Liver (tissue), 9 donors: Measurements from ENCODE around the gene LHX6. TPM values are rescaled to one million over a fixed set of nuclear protein-coding genes. Genes with fewer than 3 reads are reported as not detected.

Experiments used
- DNase-seq: peaks from one replicate; pipeline ENCODE4 v3.0.0-alpha.2; 2017; ENCODE audit warnings: low spot score
- H3K27ac ChIP-seq, 2 donors: one replicate each; pipeline ENCODE4 v1.7.0; 2013; ENCODE audit warnings: inconsistent platforms in 2 of 2, low read length in 2 of 2, control low read depth in 1 of 2, low read depth in 1 of 2, mild to moderate bottlenecking in 1 of 2
- H3K27me3 ChIP-seq, 4 donors: one replicate each; pipeline versions ENCODE4 v1.6.1 to v1.7.0; 2013; ENCODE audit warnings: low read length in 3 of 4, inconsistent platforms in 1 of 4, mild to moderate bottlenecking in 1 of 4, moderate library complexity in 1 of 4; ENCODE audit not compliant: control insufficient read depth in 4 of 4, insufficient read depth in 4 of 4
- H3K36me3 ChIP-seq, 4 donors: one replicate each; pipeline versions ENCODE4 v1.6.1 to v1.7.0; 2013; ENCODE audit warnings: low read length in 3 of 4, mild to moderate bottlenecking in 3 of 4, low read depth in 1 of 4, moderate library complexity in 1 of 4; ENCODE audit not compliant: control insufficient read depth in 4 of 4, insufficient read depth in 3 of 4
- H3K4me1 ChIP-seq, 4 donors: one replicate each; pipeline versions ENCODE4 v1.6.1 to v1.7.0; 2013; ENCODE audit warnings: low read length in 3 of 4, mild to moderate bottlenecking in 3 of 4, moderate library complexity in 1 of 4; ENCODE audit not compliant: control insufficient read depth in 4 of 4, insufficient read depth in 4 of 4
- H3K4me3 ChIP-seq, 3 donors: one replicate each; pipeline versions ENCODE4 v1.6.1 to v1.7.0; 2013; ENCODE audit warnings: low read length in 3 of 3, control low read depth in 1 of 3, low read depth in 1 of 3, mild to moderate bottlenecking in 1 of 3
- H3K9ac ChIP-seq, 2 donors: one replicate each; pipeline ENCODE4 v1.7.0; 2013; ENCODE audit warnings: low read length in 2 of 2, mild to moderate bottlenecking in 2 of 2, moderate library complexity in 2 of 2, control low read depth in 1 of 2, low read depth in 1 of 2
- H3K9me3 ChIP-seq, 4 donors: one replicate each; pipeline versions ENCODE4 v1.6.1 to v1.7.0; 2013; ENCODE audit warnings: low read length in 3 of 4; ENCODE audit not compliant: control insufficient read depth in 4 of 4
- FOXA1 ChIP-seq: IDR thresholded peaks from 2 replicates; pipeline ENCODE4 v1.6.1; 2016; ENCODE audit warnings: antibody characterized with exemption
- FOXA2 ChIP-seq: IDR thresholded peaks from 2 replicates; pipeline ENCODE4 v1.6.1; 2016; ENCODE audit warnings: antibody characterized with exemption
- GABPA ChIP-seq, 2 donors: IDR thresholded peaks in 1 of 2; conservative IDR thresholded peaks in 1 of 2; 2 replicates each; pipeline ENCODE4 v1.6.1; 2016; ENCODE audit warnings: antibody characterized with exemption in 2 of 2, mild to moderate bottlenecking in 1 of 2, moderate library complexity in 1 of 2
- HNF4A ChIP-seq, 2 donors: conservative IDR thresholded peaks; 2 replicates each; pipeline ENCODE4 v1.6.1; 2016; ENCODE audit warnings: antibody characterized with exemption in 2 of 2, mild to moderate bottlenecking in 2 of 2
- HNF4G ChIP-seq: IDR thresholded peaks from 2 replicates; pipeline ENCODE4 v1.6.1; 2016; ENCODE audit warnings: antibody characterized with exemption
- JUND ChIP-seq, 2 donors: IDR thresholded peaks; 2 replicates each; pipeline ENCODE4 v1.6.1; 2016; ENCODE audit warnings: antibody characterized with exemption in 2 of 2
- NR2F2 ChIP-seq: IDR thresholded peaks from 2 replicates; pipeline ENCODE4 v1.6.1; 2016; ENCODE audit warnings: antibody characterized with exemption
- RAD21 ChIP-seq, 2 donors: IDR thresholded peaks; 2 replicates each; pipeline ENCODE4 v1.6.1; 2016; ENCODE audit warnings: antibody characterized with exemption in 2 of 2, mild to moderate bottlenecking in 2 of 2
- RXRA ChIP-seq, 2 donors: IDR thresholded peaks; 2 replicates each; pipeline ENCODE4 v1.6.1; 2017 to 2018; ENCODE audit warnings: antibody characterized with exemption in 2 of 2, mild to moderate bottlenecking in 1 of 2
- TAF1 ChIP-seq: conservative IDR thresholded peaks from 2 replicates; pipeline ENCODE4 v1.6.1; 2016; ENCODE audit warnings: antibody characterized with exemption, mild to moderate bottlenecking
- YY1 ChIP-seq: IDR thresholded peaks from 2 replicates; pipeline ENCODE4 v1.6.1; 2016; ENCODE audit warnings: antibody characterized with exemption, mild to moderate bottlenecking
- WGBS: extraction: QIAGEN DNeasy Blood & Tissue Kit; methylation state at CpG from one replicate; pipeline ENCODE4 v1.1.7; 2013; 5-methylcytosine and 5-hydroxymethylcytosine counted together
- polyA plus RNA-seq, 2 donors: library from polyadenylated mRNA; stranded (reverse) in 1 of 2; unstranded in 1 of 2; fragments of 200-250 nt in 1 of 2; fragments of >200 nt in 1 of 2; fragmentation: Nextera tagmentation in 1 of 2; extraction: Ambion mirVana in 1 of 2; gene quantifications; one replicate each; pipeline versions ENCODE4 v1.2.1 to v1.2.3, GENCODE V29; 2013 to 2015
- total RNA-seq, 2 donors: library from RNA; depleted of rRNA; stranded (reverse); fragments of >200 nt; gene quantifications; one replicate each; pipeline ENCODE4 v1.2.3, GENCODE V29; 2014
- TF ChIP-seq, protein P1 (sequence below): IDR thresholded peaks from 2 replicates; pipeline ENCODE4 v1.6.1; 2016; ENCODE audit warnings: antibody characterized with exemption
- TF ChIP-seq, protein P2 (sequence below): fragments of 150-350 bp; IDR thresholded peaks from 2 replicates; pipeline ENCODE4 v1.5.1; 2017; ENCODE audit warnings: improper control_type of control experiment, low read depth, low read length; ENCODE audit not compliant: missing input control
- TF ChIP-seq, protein P3 (sequence below): IDR thresholded peaks from 2 replicates; pipeline ENCODE4 v1.6.1; 2016; ENCODE audit warnings: antibody characterized with exemption
- TF ChIP-seq, protein P4 (sequence below): IDR thresholded peaks from 2 replicates; pipeline ENCODE4 v1.6.1; 2016; ENCODE audit warnings: antibody characterized with exemption, mild to moderate bottlenecking
- donor health status: healthy.
- donor health status: healthy.
- donor health status: healthy.
- donor health status: healthy.
- donor health status: healthy.

LHX6 gene
- total and polyA plus RNA-seq, 4 donors = 0.05 to 0.33 (median 0.18) TPM

DNA sequence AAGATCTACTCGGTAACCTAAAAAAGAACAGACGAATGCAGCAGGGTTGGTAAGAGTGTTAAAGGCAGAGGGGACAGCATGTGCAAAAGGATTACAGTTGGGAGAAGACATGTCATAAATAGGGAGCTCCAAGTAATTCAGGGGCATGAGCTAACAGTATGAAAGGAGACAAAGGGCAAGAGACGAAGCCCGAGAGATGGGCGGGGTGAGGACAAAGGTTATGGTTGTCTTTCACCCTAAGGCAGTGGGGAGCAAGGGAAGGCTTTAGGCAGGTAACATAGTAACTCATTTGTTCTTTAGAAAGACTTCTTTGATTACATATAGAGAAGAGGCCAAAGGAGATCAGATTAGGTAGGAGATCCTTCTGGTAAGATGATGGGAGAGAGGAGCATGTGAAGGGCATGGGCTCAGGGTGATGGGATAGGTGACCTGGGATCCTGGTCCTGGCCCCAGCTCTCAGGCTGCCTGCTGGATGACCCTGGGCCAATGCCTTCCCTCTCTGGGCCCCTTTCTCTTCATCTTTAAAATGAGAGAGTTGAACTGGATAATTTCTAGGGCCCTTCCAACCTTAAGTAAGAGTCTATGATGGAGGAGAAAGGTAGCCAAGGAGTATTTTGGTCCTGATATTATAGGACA lies 49.6 kb downstream of the LHX6 start:
- 60% methylated on average over 5 of the region's 5 CpGs for WGBS
- Histone ChIP-seq H3K4me3 (no peak overlapping the region), H3K9ac (no peak overlapping the region), H3K27me3 (peaks cover 0 to 4% (median 0%) of the 10 kb centered on the region in 4 donors), H3K36me3 (no peaks in the 10 kb centered on the region), H3K9me3 (no peaks in the 10 kb centered on the region), H3K4me1 (no peaks in the 10 kb centered on the region), H3K27ac (no peak overlapping the region)
- DNase-seq = no peak
- TF ChIP-seq JUND (IDR thresholded peaks at IDR 0.05) (no peak), HNF4G (no peak), TAF1 (no peak), GABPA (IDR thresholded peaks at IDR 0.05 in 1 of 2, conservative IDR thresholded peaks at IDR 0.05 in 1 of 2) (no peak), HNF4A (conservative IDR thresholded peaks at IDR 0.05) (no peak), NR2F2 (no peak), FOXA1 (no peak), RAD21 (IDR thresholded peaks at IDR 0.05) (no peak), RXRA (IDR thresholded peaks at IDR 0.05) (no peak)
- TF ChIP-seq, protein P1, sequence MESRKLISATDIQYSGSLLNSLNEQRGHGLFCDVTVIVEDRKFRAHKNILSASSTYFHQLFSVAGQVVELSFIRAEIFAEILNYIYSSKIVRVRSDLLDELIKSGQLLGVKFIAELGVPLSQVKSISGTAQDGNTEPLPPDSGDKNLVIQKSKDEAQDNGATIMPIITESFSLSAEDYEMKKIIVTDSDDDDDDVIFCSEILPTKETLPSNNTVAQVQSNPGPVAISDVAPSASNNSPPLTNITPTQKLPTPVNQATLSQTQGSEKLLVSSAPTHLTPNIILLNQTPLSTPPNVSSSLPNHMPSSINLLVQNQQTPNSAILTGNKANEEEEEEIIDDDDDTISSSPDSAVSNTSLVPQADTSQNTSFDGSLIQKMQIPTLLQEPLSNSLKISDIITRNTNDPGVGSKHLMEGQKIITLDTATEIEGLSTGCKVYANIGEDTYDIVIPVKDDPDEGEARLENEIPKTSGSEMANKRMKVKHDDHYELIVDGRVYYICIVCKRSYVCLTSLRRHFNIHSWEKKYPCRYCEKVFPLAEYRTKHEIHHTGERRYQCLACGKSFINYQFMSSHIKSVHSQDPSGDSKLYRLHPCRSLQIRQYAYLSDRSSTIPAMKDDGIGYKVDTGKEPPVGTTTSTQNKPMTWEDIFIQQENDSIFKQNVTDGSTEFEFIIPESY = no peak
- TF ChIP-seq, protein P2, sequence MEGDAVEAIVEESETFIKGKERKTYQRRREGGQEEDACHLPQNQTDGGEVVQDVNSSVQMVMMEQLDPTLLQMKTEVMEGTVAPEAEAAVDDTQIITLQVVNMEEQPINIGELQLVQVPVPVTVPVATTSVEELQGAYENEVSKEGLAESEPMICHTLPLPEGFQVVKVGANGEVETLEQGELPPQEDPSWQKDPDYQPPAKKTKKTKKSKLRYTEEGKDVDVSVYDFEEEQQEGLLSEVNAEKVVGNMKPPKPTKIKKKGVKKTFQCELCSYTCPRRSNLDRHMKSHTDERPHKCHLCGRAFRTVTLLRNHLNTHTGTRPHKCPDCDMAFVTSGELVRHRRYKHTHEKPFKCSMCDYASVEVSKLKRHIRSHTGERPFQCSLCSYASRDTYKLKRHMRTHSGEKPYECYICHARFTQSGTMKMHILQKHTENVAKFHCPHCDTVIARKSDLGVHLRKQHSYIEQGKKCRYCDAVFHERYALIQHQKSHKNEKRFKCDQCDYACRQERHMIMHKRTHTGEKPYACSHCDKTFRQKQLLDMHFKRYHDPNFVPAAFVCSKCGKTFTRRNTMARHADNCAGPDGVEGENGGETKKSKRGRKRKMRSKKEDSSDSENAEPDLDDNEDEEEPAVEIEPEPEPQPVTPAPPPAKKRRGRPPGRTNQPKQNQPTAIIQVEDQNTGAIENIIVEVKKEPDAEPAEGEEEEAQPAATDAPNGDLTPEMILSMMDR = no peak
- TF ChIP-seq, protein P3, sequence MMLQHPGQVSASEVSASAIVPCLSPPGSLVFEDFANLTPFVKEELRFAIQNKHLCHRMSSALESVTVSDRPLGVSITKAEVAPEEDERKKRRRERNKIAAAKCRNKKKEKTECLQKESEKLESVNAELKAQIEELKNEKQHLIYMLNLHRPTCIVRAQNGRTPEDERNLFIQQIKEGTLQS = no peak

DNA sequence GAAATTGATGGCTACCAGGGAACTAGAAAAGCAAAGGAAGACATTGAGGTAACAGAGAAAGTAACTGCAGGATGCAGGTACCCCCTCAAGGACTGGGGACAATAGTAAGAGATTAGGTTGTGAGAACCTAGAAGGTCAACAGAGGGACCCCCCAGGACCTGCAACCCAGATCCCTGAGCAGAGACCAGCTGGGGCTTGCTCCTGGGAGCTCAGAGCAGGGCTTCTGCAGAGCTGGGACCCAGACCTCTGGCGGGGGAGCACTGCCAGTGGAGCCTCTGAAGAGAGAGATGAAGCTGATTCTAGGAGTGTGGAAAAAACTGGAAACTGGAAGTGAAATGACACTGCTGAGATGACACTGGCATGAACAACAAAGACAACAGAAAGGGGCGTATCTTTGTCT lies 51.8 kb downstream of the LHX6 start:
- no peaks in the 10 kb centered on the region for H3K4me1 ChIP-seq
- DNase-seq = no peak
- no peak overlapping the region for H3K9ac ChIP-seq
- WGBS = 80% methylated on average over 2 of the region's 2 CpGs
- H3K4me3 ChIP-seq = no peak overlapping the region
- no peak overlapping the region for H3K27ac ChIP-seq
- no peaks in the 10 kb centered on the region for H3K36me3 ChIP-seq
- H3K27me3 ChIP-seq = peaks cover 0 to 4% (median 0%) of the 10 kb centered on the region in 4 donors
- no peaks in the 10 kb centered on the region for H3K9me3 ChIP-seq
- no peak for TF ChIP-seq HNF4A (conservative IDR thresholded peaks at IDR 0.05)
- TF ChIP-seq NR2F2 = no peak
- TF ChIP-seq JUND (IDR thresholded peaks at IDR 0.05) = no peak
- no peak for TF ChIP-seq HNF4G
- no peak for TF ChIP-seq YY1
- no peak for TF ChIP-seq FOXA2
- TF ChIP-seq, protein P4, sequence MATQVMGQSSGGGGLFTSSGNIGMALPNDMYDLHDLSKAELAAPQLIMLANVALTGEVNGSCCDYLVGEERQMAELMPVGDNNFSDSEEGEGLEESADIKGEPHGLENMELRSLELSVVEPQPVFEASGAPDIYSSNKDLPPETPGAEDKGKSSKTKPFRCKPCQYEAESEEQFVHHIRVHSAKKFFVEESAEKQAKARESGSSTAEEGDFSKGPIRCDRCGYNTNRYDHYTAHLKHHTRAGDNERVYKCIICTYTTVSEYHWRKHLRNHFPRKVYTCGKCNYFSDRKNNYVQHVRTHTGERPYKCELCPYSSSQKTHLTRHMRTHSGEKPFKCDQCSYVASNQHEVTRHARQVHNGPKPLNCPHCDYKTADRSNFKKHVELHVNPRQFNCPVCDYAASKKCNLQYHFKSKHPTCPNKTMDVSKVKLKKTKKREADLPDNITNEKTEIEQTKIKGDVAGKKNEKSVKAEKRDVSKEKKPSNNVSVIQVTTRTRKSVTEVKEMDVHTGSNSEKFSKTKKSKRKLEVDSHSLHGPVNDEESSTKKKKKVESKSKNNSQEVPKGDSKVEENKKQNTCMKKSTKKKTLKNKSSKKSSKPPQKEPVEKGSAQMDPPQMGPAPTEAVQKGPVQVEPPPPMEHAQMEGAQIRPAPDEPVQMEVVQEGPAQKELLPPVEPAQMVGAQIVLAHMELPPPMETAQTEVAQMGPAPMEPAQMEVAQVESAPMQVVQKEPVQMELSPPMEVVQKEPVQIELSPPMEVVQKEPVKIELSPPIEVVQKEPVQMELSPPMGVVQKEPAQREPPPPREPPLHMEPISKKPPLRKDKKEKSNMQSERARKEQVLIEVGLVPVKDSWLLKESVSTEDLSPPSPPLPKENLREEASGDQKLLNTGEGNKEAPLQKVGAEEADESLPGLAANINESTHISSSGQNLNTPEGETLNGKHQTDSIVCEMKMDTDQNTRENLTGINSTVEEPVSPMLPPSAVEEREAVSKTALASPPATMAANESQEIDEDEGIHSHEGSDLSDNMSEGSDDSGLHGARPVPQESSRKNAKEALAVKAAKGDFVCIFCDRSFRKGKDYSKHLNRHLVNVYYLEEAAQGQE = no peak
- TF ChIP-seq, protein P3 = no peak
- TF ChIP-seq, protein P2 = no peak
